Measurements from ENCODE around the gene LRSAM1.

The LRSAM1 gene

GRCh38 chr9:127519301-127520166, 68.2 kb downstream of the LRSAM1 start:
- peak; percentile 84 for DNase-seq

GRCh38 chr9:127520941-127521918, 69.9 kb downstream of the LRSAM1 start:
- DNase-seq, result peak; percentile 85

GRCh38 chr9:127521919-127522304, 70.6 kb downstream of the LRSAM1 start:
- peak; percentile 74 for DNase-seq

GRCh38 chr9:127522727-127523126, 71.4 kb downstream of the LRSAM1 start:
- DNase-seq, result no peak

GRCh38 chr9:127523312-127523851, 72.1 kb downstream of the LRSAM1 start:
- DNase-seq, result peak; percentile 23

- no peak for DNase-seq
Measured at GRCh38 chr9:127524373-127524772, 73.1 kb downstream of the LRSAM1 start.

GRCh38 chr9:127525401-127526188, 74.3 kb downstream of the LRSAM1 start:
- no peak for DNase-seq

- DNase-seq, result no peak
Measured at GRCh38 chr9:127526655-127527559, 75.6 kb downstream of the LRSAM1 start.

- no peak for DNase-seq
Measured at GRCh38 chr9:127527560-127528268, 76.4 kb downstream of the LRSAM1 start.

GRCh38 chr9:127528422-127529251, 77.3 kb downstream of the LRSAM1 start:
- peak; percentile 31 for DNase-seq

- no peak for DNase-seq
Measured at GRCh38 chr9:127529671-127530070, 78.4 kb downstream of the LRSAM1 start.

GRCh38 chr9:127530206-127530941, 79.1 kb downstream of the LRSAM1 start:
- no peak for DNase-seq

GRCh38 chr9:127531676-127532075, 80.4 kb downstream of the LRSAM1 start:
- DNase-seq, result peak; percentile 40

GRCh38 chr9:127534250-127534906, 83.1 kb downstream of the LRSAM1 start:
- DNase-seq, result peak; percentile 21

GRCh38 chr9:127534931-127535330, 83.6 kb downstream of the LRSAM1 start:
- DNase-seq, result peak; percentile 19

GRCh38 chr9:127535396-127535795, 84.1 kb downstream of the LRSAM1 start:
- peak; percentile 12 for DNase-seq

GRCh38 chr9:127535834-127536233, 84.5 kb downstream of the LRSAM1 start:
- DNase-seq, result no peak

GRCh38 chr9:127536499-127536898, 85.2 kb downstream of the LRSAM1 start:
- no peak for DNase-seq
